NCI-H2107 treated with DMSO at 0.1 percent for 48 hours (cell line): ENCODE measurements around the gene RUNX1.

ENCODE experiments used
- DNase-seq: peaks from one replicate; lab custom pipeline; 2025; ENCODE audit not compliant: unreplicated experiment; lab: John Stamatoyannopoulos, UW

RUNX1 gene

GRCh38 chr21:35037384-35037765, 11.7 kb downstream of the RUNX1 start:
- no peak for DNase-seq

GRCh38 chr21:35036465-35037383, 12.4 kb downstream of the RUNX1 start:
- no peak for DNase-seq

GRCh38 chr21:35035581-35035980, 13.5 kb downstream of the RUNX1 start:
- DNase-seq, result no peak

- no peak for DNase-seq
These were observed 14.0 kb downstream of the RUNX1 start for GRCh38 chr21:35035116-35035515.

- DNase-seq, result no peak
These were observed 14.7 kb downstream of the RUNX1 start for GRCh38 chr21:35034203-35034926.

- no peak for DNase-seq
These were observed 16.4 kb downstream of the RUNX1 start for GRCh38 chr21:35032474-35033263.

GRCh38 chr21:35028451-35028978, 20.6 kb downstream of the RUNX1 start:
- no peak for DNase-seq

- no peak for DNase-seq
These were observed 21.3 kb downstream of the RUNX1 start for GRCh38 chr21:35027563-35028450.

GRCh38 chr21:35026617-35027562, 22.2 kb downstream of the RUNX1 start:
- DNase-seq, result peak; percentile 70

- no peak for DNase-seq
These were observed 23.0 kb downstream of the RUNX1 start for GRCh38 chr21:35026153-35026500.

GRCh38 chr21:35025206-35026152, 23.6 kb downstream of the RUNX1 start:
- DNase-seq, result no peak

- no peak for DNase-seq
These were observed 24.6 kb downstream of the RUNX1 start for GRCh38 chr21:35024513-35024912.

GRCh38 chr21:35024071-35024420, 25.1 kb downstream of the RUNX1 start:
- no peak for DNase-seq

GRCh38 chr21:35023396-35024070, 25.6 kb downstream of the RUNX1 start:
- no peak for DNase-seq

GRCh38 chr21:35021546-35021945, 27.6 kb downstream of the RUNX1 start:
- DNase-seq, result no peak

GRCh38 chr21:35020902-35021301, 28.2 kb downstream of the RUNX1 start:
- no peak for DNase-seq

GRCh38 chr21:35020436-35020835, 28.7 kb downstream of the RUNX1 start:
- no peak for DNase-seq

- DNase-seq, result no peak
These were observed 29.5 kb downstream of the RUNX1 start for GRCh38 chr21:35019631-35020032.
